Parathyroid adenoma (tissue), 2 donors: ENCODE data around the gene SLC23A3.

Experiments
- H2AFZ ChIP-seq: fragments of 300-600 bp; sonication (generic); one replicate; pipeline ENCODE4 v1.7.0; 2017; ENCODE audit warnings: antibody characterized with exemption, mild to moderate bottlenecking
- H3K27ac ChIP-seq: fragments of 300-600 bp; sonication (generic); one replicate; pipeline ENCODE4 v1.7.0; 2017
- H3K27me3 ChIP-seq: fragments of 300-600 bp; sonication (generic); one replicate; pipeline ENCODE4 v1.7.0; 2017; ENCODE audit warnings: low read length; ENCODE audit not compliant: control insufficient read depth, insufficient read depth
- H3K36me3 ChIP-seq: fragments of 300-600 bp; sonication (generic); one replicate; pipeline ENCODE4 v1.7.0; 2017; ENCODE audit warnings: low read length; ENCODE audit not compliant: control insufficient read depth, insufficient read depth
- H3K4me1 ChIP-seq: fragments of 300-600 bp; sonication (generic); one replicate; pipeline ENCODE4 v1.7.0; 2017; ENCODE audit warnings: control low read depth
- H3K4me2 ChIP-seq: fragments of 300-600 bp; sonication (generic); one replicate; pipeline ENCODE4 v1.7.0; 2017; ENCODE audit warnings: low read length
- H3K4me3 ChIP-seq: fragments of 300-600 bp; sonication (generic); one replicate; pipeline ENCODE4 v1.7.0; 2017; ENCODE audit warnings: low read depth, low read length
- H3K79me2 ChIP-seq: fragments of 300-600 bp; sonication (generic); one replicate; pipeline ENCODE4 v1.7.0; 2017; ENCODE audit warnings: control low read depth
- H3K9ac ChIP-seq: fragments of 300-600 bp; sonication (generic); one replicate; pipeline ENCODE4 v1.7.0; 2017; ENCODE audit warnings: mild to moderate bottlenecking
- H3K9me3 ChIP-seq: fragments of 300-600 bp; sonication (generic); one replicate; pipeline ENCODE4 v1.7.0; 2017; ENCODE audit warnings: low read length; ENCODE audit not compliant: control insufficient read depth
- CTCF ChIP-seq: fragments of 300-600 bp; sonication (generic); IDR thresholded peaks from one replicate; pipeline ENCODE4 v1.7.0; 2017; ENCODE audit warnings: antibody characterized with exemption, mild to moderate bottlenecking
- donor health status: primary hyperparathyroidism.

Gene SLC23A3

GRCh38 chr2:219116776-219117646 is 52.8 kb downstream of the SLC23A3 start:
- Histone ChIP-seq H3K4me2 (no peak overlapping the region), H3K79me2 (peaks cover 7% of the 10 kb centered on the region), H3K36me3 (no peaks in the 10 kb centered on the region), H3K4me3 (no peak overlapping the region), H3K27me3 (no peaks in the 10 kb centered on the region), H2AFZ (no peak overlapping the region), H3K27ac (no peak overlapping the region), H3K4me1 (no peaks in the 10 kb centered on the region), H3K9me3 (no peaks in the 10 kb centered on the region), H3K9ac (no peak overlapping the region)
- TF ChIP-seq CTCF: no peak

GRCh38 chr2:219112651-219113338 is 57.0 kb downstream of the SLC23A3 start:
- Histone ChIP-seq H3K9me3 (no peaks in the 10 kb centered on the region), H3K9ac (no peak overlapping the region), H3K36me3 (no peaks in the 10 kb centered on the region), H3K27ac (no peak overlapping the region), H3K79me2 (no peaks in the 10 kb centered on the region), H3K4me2 (no peak overlapping the region), H3K4me3 (no peak overlapping the region), H3K27me3 (no peaks in the 10 kb centered on the region), H2AFZ (no peak overlapping the region), H3K4me1 (no peaks in the 10 kb centered on the region)
- TF ChIP-seq CTCF: no peak

GRCh38 chr2:219112062-219112406 is 57.8 kb downstream of the SLC23A3 start:
- Histone ChIP-seq H3K4me1 (no peaks in the 10 kb centered on the region), H3K9ac (no peak overlapping the region), H3K4me2 (no peak overlapping the region), H2AFZ (no peak overlapping the region), H3K4me3 (no peak overlapping the region), H3K36me3 (no peaks in the 10 kb centered on the region), H3K9me3 (no peaks in the 10 kb centered on the region), H3K27ac (no peak overlapping the region), H3K79me2 (no peaks in the 10 kb centered on the region), H3K27me3 (no peaks in the 10 kb centered on the region)
- TF ChIP-seq CTCF: no peak
